GM18499 (cell line): ENCODE data around the gene NAIP.
"Not testable (repeated sequence)": the region's sequence is repeated elsewhere in the genome, so short reads cannot be mapped to it uniquely, and the experiment has no call there.

Experiments
- ATAC-seq: cut with Tn5 transposase; IDR thresholded peaks from one replicate; pipeline ENCODE4 v1.9.1; 2021; ENCODE audit warnings: moderate number of reproducible peaks; ENCODE audit not compliant: insufficient read depth, unreplicated experiment

Gene NAIP

DNA sequence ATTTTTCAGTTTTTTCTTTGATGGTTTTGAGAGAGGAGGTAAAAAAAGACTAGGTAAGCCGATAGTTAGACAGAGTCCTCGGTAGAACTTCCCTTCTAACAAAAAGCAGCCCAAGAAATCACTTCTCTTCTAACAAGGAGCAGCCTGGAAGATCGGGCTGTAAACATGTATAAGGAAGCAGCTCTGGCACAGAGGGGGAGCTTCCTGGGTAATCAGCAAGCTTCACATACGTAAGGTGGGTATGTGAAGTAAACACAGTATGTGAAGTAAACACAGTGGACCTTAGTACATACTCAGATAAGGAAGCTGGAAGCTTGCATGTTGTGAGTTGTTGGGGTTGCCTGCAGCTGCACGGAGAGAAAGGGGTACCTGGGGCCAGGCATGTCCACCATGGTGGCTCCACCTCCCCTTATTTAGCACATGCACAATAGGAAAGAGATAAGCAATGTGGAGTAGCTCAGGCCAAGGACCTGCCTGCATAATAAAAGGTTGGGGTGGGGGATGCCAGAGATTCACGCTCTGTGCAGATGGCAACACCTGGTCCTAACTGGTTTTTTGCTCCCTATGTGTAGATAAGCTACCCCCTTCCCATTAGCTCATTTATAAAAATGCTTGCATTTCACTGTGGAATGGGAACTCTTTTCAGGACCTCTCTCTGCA is 93.3 kb downstream of the NAIP start:
- not testable (repeated sequence) for ATAC-seq

GRCh38 chr5:70925211-70925562 is 100.0 kb downstream of the NAIP start:
- not testable (repeated sequence) for ATAC-seq
